HG02981 (cell line): Measurements from ENCODE around the gene POMC.
A peak's percentile ranks its signal among the peaks of the same experiment; 100 is the strongest.
"Not testable (repeated sequence)": the region's sequence is repeated elsewhere in the genome, so short reads cannot be mapped to it uniquely, and the experiment has no call there.

Experiments
- ATAC-seq: cut with Tn5 transposase; IDR thresholded peaks from one replicate; pipeline ENCODE4 v1.9.1; 2021; ENCODE audit warnings: mild to moderate bottlenecking, moderate library complexity; ENCODE audit not compliant: unreplicated experiment

Gene POMC

GRCh38 chr2:25168256-25169072, at the start of gene POMC:
Gene POMC, minus strand, starts transcription at chr2:25168580. Its CDS starts 3,808 bp downstream, at chr2:25164772.
- no peak for ATAC-seq

- no peak for ATAC-seq
Observed at GRCh38 chr2:25218100-25218499, 49.7 kb upstream of the POMC start.

- peak; percentile 76 for ATAC-seq
Observed at GRCh38 chr2:25215948-25216679, 47.7 kb upstream of the POMC start.

GRCh38 chr2:25215232-25215631, 46.9 kb upstream of the POMC start:
- ATAC-seq: no peak

GRCh38 chr2:25213229-25213628, 44.8 kb upstream of the POMC start:
- ATAC-seq: no peak

- ATAC-seq: not testable (repeated sequence)
Observed at GRCh38 chr2:25210923-25211322, 42.5 kb upstream of the POMC start.

GRCh38 chr2:25207078-25207545, 38.7 kb upstream of the POMC start:
- ATAC-seq: no peak

GRCh38 chr2:25204190-25204838, 35.9 kb upstream of the POMC start:
- no peak for ATAC-seq

- no peak for ATAC-seq
Observed at GRCh38 chr2:25202275-25202674, 33.9 kb upstream of the POMC start.

GRCh38 chr2:25201794-25202193, 33.4 kb upstream of the POMC start:
- no peak for ATAC-seq

GRCh38 chr2:25201265-25201664, 32.9 kb upstream of the POMC start:
- no peak for ATAC-seq

GRCh38 chr2:25198576-25198975, 30.2 kb upstream of the POMC start:
- ATAC-seq: no peak

GRCh38 chr2:25198209-25198525, 29.8 kb upstream of the POMC start:
- no peak for ATAC-seq

GRCh38 chr2:25197336-25198208, 29.2 kb upstream of the POMC start:
- ATAC-seq: no peak

- no peak for ATAC-seq
Observed at GRCh38 chr2:25194576-25195122, 26.3 kb upstream of the POMC start.

GRCh38 chr2:25190536-25190935, 22.2 kb upstream of the POMC start:
- ATAC-seq: no peak

- no peak for ATAC-seq
Observed at GRCh38 chr2:25188405-25188804, 20.0 kb upstream of the POMC start.

- no peak for ATAC-seq
Observed at GRCh38 chr2:25187729-25188350, 19.5 kb upstream of the POMC start.

- no peak for ATAC-seq
Observed at GRCh38 chr2:25184254-25184653, 15.9 kb upstream of the POMC start.

- no peak for ATAC-seq
Observed at GRCh38 chr2:25178976-25179375, 10.6 kb upstream of the POMC start.
